Measurements from ENCODE around the gene TLL2.

The TLL2 gene

DNA sequence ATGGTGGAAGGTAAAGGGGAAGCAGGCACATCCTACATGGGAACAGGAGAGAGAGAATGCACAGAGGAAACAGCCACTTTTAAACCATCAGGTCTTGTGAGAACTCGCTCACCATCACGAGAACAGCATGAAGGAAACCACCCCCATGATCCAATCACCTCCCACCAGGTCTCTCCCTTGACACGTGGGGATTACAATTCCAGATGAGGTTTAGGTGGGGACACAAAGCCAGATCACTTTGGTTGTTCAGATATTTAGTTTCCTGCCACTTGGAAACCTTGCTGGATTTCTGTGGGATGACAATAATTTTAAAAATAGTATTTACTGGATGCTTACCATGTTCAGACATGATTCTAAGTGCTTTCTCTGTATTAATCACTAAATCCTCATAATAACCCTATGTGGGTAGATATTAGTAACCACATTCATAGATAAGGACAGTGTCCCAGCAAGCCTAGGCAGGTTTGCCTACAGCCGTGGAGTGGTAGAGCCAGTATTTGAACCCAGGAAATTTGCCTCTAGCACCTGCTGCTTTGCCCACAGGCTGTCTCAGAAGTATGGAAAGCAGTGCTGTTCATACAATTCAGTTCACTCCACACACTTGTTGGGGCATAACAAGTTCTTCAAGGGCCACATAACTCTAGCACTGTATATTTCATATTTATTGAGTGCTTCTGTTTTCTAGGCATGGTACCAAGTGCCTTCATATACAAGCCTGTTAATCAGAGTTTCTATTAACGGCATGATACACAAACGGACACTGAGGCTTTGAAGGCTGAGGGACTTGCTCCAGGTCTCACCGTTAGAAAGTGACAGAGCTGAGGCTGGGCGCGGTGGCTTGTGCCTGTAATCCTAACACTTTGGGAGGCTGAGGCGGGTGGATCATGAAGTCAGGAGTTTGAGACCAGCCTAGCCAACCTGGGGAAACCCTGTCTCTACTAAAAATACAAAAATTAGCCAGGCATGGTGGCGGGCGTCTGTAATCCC is 8.3 kb downstream of the TLL2 start:
- Histone ChIP-seq H3K27me3 (ENCODE audit: control insufficient read depth, insufficient read depth, low read length) (peaks cover 7% of the 10 kb centered on the region), H3K9ac (ENCODE audit: low read depth, low read length) (no peak overlapping the region), H3K36me3 (ENCODE audit: control insufficient read depth, insufficient read depth, low read length) (no peaks in the 10 kb centered on the region), H3K4me1 (ENCODE audit: control insufficient read depth, insufficient read depth, low read length) (peaks cover 3% of the 10 kb centered on the region), H3K9me3 (ENCODE audit: control insufficient read depth, insufficient read depth, low read length) (no peaks in the 10 kb centered on the region), H3K4me3 (ENCODE audit: low read depth, low read length) (no peak overlapping the region)

DNA sequence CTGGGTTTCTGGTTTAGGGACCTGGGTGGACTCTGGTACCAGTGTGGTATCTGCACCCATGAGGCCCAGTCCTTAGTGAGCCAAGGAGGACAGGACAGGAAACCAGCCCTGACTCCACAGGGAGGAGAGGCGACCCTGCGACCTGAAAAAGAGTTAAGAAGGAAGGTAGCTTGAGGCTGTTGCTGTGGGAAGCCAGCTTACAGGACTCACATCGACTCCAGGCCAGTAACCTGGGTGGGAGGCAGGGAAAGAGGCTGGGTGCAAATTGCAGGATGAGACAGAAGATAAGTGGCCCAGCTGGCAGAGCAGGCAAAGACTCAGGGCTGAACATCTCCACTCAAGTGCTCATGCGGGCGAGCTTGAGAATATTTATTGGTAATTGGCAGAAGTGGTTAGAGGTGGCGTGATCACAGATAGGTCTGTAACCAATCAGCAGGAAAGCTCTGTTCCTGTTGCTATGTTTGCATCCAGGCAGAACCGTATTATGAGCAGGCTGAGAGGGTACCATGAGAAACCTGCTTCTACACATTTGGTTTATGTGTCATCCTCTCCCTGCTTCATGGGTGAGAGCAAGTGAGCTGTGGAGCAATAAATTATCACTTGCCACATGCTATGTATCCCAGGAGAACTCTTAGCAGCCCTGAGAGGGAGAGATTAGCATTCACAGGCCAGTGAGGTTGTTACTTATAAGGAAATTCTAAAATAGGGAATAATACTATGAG is 11.0 kb downstream of the TLL2 start:
- H3K27me3 ChIP-seq (ENCODE audit: control insufficient read depth, insufficient read depth, low read length): peaks cover 3% of the 10 kb centered on the region
- no peak overlapping the region for H3K4me3 ChIP-seq (ENCODE audit: low read depth, low read length)
- H3K4me1 ChIP-seq (ENCODE audit: control insufficient read depth, insufficient read depth, low read length): no peaks in the 10 kb centered on the region
- H3K36me3 ChIP-seq (ENCODE audit: control insufficient read depth, insufficient read depth, low read length): no peaks in the 10 kb centered on the region
- H3K9ac ChIP-seq (ENCODE audit: low read depth, low read length): no peak overlapping the region
- H3K9me3 ChIP-seq (ENCODE audit: control insufficient read depth, insufficient read depth, low read length): no peaks in the 10 kb centered on the region

- Histone ChIP-seq H3K27me3 (ENCODE audit: control insufficient read depth, insufficient read depth, low read length) (peaks cover 3% of the 10 kb centered on the region), H3K9ac (ENCODE audit: low read depth, low read length) (no peak overlapping the region), H3K4me1 (ENCODE audit: control insufficient read depth, insufficient read depth, low read length) (no peaks in the 10 kb centered on the region), H3K4me3 (ENCODE audit: low read depth, low read length) (no peak overlapping the region), H3K36me3 (ENCODE audit: control insufficient read depth, insufficient read depth, low read length) (no peaks in the 10 kb centered on the region), H3K9me3 (ENCODE audit: control insufficient read depth, insufficient read depth, low read length) (no peaks in the 10 kb centered on the region)
Measured at GRCh38 chr10:96501985-96502384, 11.7 kb downstream of the TLL2 start.

DNA sequence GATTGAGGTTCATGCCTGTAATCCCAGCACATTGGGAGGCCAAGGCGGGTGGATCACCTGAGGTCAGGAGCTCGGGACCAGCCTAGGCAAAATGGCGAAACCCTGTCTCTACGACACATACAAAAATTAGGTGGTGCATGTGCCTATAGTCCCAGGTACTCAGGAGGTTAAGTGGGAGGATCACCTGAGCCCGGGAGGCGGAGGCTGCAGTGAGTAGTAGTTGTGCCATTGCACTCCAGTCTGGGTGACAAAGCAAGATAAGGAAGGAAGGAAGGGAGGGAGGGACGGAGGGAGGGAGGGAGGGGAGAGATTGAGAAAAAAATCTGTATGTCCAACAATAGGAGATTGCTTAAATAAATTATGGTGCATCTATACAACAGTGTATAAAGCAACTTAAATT is 13.2 kb downstream of the TLL2 start:
- Histone ChIP-seq H3K9ac (ENCODE audit: low read depth, low read length) (no peak overlapping the region), H3K36me3 (ENCODE audit: control insufficient read depth, insufficient read depth, low read length) (no peaks in the 10 kb centered on the region), H3K4me3 (ENCODE audit: low read depth, low read length) (no peak overlapping the region), H3K27me3 (ENCODE audit: control insufficient read depth, insufficient read depth, low read length) (peaks cover 3% of the 10 kb centered on the region), H3K9me3 (ENCODE audit: control insufficient read depth, insufficient read depth, low read length) (no peaks in the 10 kb centered on the region), H3K4me1 (ENCODE audit: control insufficient read depth, insufficient read depth, low read length) (no peaks in the 10 kb centered on the region)

DNA sequence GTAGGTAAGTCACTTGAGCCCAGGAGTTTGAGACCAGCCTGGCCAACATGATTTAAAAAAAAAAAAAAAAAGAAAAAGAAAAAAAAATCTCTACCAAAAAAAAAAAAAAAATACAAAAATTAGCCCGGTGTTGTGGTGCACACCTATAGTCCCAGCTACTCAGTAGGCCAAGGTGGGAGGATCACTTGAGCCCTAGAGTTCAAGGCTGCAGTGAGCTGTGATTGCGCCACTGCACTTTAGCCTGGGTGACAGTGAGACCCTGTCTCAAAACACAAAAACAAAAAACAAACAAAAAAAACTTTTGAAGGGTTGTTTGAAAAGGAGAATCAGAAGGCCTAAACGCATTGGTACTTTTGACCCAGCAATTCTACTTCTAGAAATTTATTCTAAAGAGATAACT is 13.7 kb downstream of the TLL2 start:
- Histone ChIP-seq H3K9me3 (ENCODE audit: control insufficient read depth, insufficient read depth, low read length) (no peaks in the 10 kb centered on the region), H3K36me3 (ENCODE audit: control insufficient read depth, insufficient read depth, low read length) (no peaks in the 10 kb centered on the region), H3K4me1 (ENCODE audit: control insufficient read depth, insufficient read depth, low read length) (no peaks in the 10 kb centered on the region), H3K4me3 (ENCODE audit: low read depth, low read length) (no peak overlapping the region), H3K9ac (ENCODE audit: low read depth, low read length) (no peak overlapping the region), H3K27me3 (ENCODE audit: control insufficient read depth, insufficient read depth, low read length) (peaks cover 3% of the 10 kb centered on the region)

GRCh38 chr10:96497391-96497790 is 16.3 kb downstream of the TLL2 start:
- Histone ChIP-seq H3K9me3 (ENCODE audit: control insufficient read depth, insufficient read depth, low read length) (no peaks in the 10 kb centered on the region), H3K36me3 (ENCODE audit: control insufficient read depth, insufficient read depth, low read length) (no peaks in the 10 kb centered on the region), H3K27me3 (ENCODE audit: control insufficient read depth, insufficient read depth, low read length) (no peaks in the 10 kb centered on the region), H3K4me1 (ENCODE audit: control insufficient read depth, insufficient read depth, low read length) (no peaks in the 10 kb centered on the region), H3K4me3 (ENCODE audit: low read depth, low read length) (no peak overlapping the region), H3K9ac (ENCODE audit: low read depth, low read length) (no peak overlapping the region)

GRCh38 chr10:96496281-96496925 is 17.3 kb downstream of the TLL2 start:
- H3K9ac ChIP-seq (ENCODE audit: low read depth, low read length): no peak overlapping the region
- no peaks in the 10 kb centered on the region for H3K9me3 ChIP-seq (ENCODE audit: control insufficient read depth, insufficient read depth, low read length)
- no peaks in the 10 kb centered on the region for H3K36me3 ChIP-seq (ENCODE audit: control insufficient read depth, insufficient read depth, low read length)
- no peaks in the 10 kb centered on the region for H3K4me1 ChIP-seq (ENCODE audit: control insufficient read depth, insufficient read depth, low read length)
- H3K27me3 ChIP-seq (ENCODE audit: control insufficient read depth, insufficient read depth, low read length): no peaks in the 10 kb centered on the region
- no peak overlapping the region for H3K4me3 ChIP-seq (ENCODE audit: low read depth, low read length)

- H3K9me3 ChIP-seq (ENCODE audit: control insufficient read depth, insufficient read depth, low read length): no peaks in the 10 kb centered on the region
- no peak overlapping the region for H3K9ac ChIP-seq (ENCODE audit: low read depth, low read length)
- no peaks in the 10 kb centered on the region for H3K4me1 ChIP-seq (ENCODE audit: control insufficient read depth, insufficient read depth, low read length)
- no peaks in the 10 kb centered on the region for H3K27me3 ChIP-seq (ENCODE audit: control insufficient read depth, insufficient read depth, low read length)
- H3K36me3 ChIP-seq (ENCODE audit: control insufficient read depth, insufficient read depth, low read length): no peaks in the 10 kb centered on the region
- H3K4me3 ChIP-seq (ENCODE audit: low read depth, low read length): no peak overlapping the region
Measured at GRCh38 chr10:96495544-96495943, 18.2 kb downstream of the TLL2 start.

DNA sequence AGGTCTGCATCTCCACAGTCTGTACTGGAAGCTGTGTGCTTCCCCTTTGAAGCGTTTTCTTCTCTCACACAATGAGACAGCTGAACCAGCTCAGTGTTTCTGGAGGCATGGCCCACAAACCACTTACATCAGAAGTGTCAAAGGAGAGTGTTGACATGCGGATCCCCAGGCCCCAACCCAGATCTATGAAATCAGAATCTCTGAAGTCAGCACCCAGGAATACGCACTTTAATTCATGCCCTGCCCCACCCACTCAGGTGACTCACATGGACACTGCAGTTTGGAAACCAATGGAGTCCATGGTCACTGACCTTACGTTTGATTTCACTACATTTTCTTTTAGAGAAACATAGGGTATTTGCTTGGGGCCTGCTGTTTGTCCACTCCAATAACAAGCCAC is 19.0 kb downstream of the TLL2 start:
- Histone ChIP-seq H3K9ac (ENCODE audit: low read depth, low read length) (no peak overlapping the region), H3K27me3 (ENCODE audit: control insufficient read depth, insufficient read depth, low read length) (no peaks in the 10 kb centered on the region), H3K9me3 (ENCODE audit: control insufficient read depth, insufficient read depth, low read length) (no peaks in the 10 kb centered on the region), H3K36me3 (ENCODE audit: control insufficient read depth, insufficient read depth, low read length) (no peaks in the 10 kb centered on the region), H3K4me1 (ENCODE audit: control insufficient read depth, insufficient read depth, low read length) (no peaks in the 10 kb centered on the region), H3K4me3 (ENCODE audit: low read depth, low read length) (no peak overlapping the region)

- Histone ChIP-seq H3K27me3 (ENCODE audit: control insufficient read depth, insufficient read depth, low read length) (no peaks in the 10 kb centered on the region), H3K9ac (ENCODE audit: low read depth, low read length) (no peak overlapping the region), H3K4me3 (ENCODE audit: low read depth, low read length) (no peak overlapping the region), H3K36me3 (ENCODE audit: control insufficient read depth, insufficient read depth, low read length) (no peaks in the 10 kb centered on the region), H3K4me1 (ENCODE audit: control insufficient read depth, insufficient read depth, low read length) (no peaks in the 10 kb centered on the region), H3K9me3 (ENCODE audit: control insufficient read depth, insufficient read depth, low read length) (no peaks in the 10 kb centered on the region)
Measured at GRCh38 chr10:96493871-96494525, 19.7 kb downstream of the TLL2 start.

GRCh38 chr10:96493254-96493653 is 20.5 kb downstream of the TLL2 start:
- Histone ChIP-seq H3K27me3 (ENCODE audit: control insufficient read depth, insufficient read depth, low read length) (no peaks in the 10 kb centered on the region), H3K4me1 (ENCODE audit: control insufficient read depth, insufficient read depth, low read length) (no peaks in the 10 kb centered on the region), H3K9ac (ENCODE audit: low read depth, low read length) (no peak overlapping the region), H3K36me3 (ENCODE audit: control insufficient read depth, insufficient read depth, low read length) (no peaks in the 10 kb centered on the region), H3K4me3 (ENCODE audit: low read depth, low read length) (no peak overlapping the region), H3K9me3 (ENCODE audit: control insufficient read depth, insufficient read depth, low read length) (no peaks in the 10 kb centered on the region)

All from iPS-15b (cell line).